AG10803 (cell line): ENCODE data around the gene ABCB11.

Source experiments
- DNase-seq: peaks from one replicate; pipeline ENCODE4 v3.0.0; 2010; ENCODE audit warnings: low read depth
- H3K4me3 ChIP-seq: 2 replicates; pipeline ENCODE4 v1.5.1; 2011; ENCODE audit warnings: mild to moderate bottlenecking, low read length, control low read depth
- TF ChIP-seq, protein P1 (sequence below): conservative IDR thresholded peaks from 2 replicates; pipeline ENCODE4 v1.5.1; 2011; ENCODE audit warnings: mild to moderate bottlenecking, low read length, control low read depth, inconsistent platforms

ABCB11 gene

DNA sequence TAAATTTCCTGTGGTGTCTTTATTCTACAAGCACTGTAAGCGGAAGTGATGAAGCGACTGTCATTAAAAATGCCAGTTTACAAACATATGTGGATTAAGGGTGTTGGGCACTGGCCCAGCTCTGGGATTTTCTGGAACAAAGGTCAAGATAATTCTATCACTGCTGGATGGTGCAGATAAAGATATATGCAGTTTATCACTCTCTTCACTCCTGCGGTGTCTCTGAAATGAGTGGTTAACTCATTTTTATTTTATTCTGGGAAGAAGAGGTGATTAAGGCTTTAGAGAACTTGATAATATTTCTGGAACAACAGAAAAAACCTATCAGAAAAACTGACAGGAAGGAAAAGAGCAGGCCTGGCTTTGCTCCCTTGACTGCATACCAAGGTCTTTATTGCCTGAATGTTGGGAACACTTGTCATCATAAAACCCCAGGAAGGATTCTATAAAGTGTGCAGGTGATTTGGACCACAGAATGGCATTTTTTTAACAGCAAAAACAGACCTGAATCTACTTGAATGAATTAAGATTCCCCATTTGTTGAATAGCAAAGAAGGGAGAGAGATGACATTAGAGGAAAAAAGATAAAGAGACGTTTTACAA is 32.4 kb downstream of the ABCB11 start:
- TF ChIP-seq, protein P1, sequence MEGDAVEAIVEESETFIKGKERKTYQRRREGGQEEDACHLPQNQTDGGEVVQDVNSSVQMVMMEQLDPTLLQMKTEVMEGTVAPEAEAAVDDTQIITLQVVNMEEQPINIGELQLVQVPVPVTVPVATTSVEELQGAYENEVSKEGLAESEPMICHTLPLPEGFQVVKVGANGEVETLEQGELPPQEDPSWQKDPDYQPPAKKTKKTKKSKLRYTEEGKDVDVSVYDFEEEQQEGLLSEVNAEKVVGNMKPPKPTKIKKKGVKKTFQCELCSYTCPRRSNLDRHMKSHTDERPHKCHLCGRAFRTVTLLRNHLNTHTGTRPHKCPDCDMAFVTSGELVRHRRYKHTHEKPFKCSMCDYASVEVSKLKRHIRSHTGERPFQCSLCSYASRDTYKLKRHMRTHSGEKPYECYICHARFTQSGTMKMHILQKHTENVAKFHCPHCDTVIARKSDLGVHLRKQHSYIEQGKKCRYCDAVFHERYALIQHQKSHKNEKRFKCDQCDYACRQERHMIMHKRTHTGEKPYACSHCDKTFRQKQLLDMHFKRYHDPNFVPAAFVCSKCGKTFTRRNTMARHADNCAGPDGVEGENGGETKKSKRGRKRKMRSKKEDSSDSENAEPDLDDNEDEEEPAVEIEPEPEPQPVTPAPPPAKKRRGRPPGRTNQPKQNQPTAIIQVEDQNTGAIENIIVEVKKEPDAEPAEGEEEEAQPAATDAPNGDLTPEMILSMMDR = no peak
- H3K4me3 ChIP-seq = no peak overlapping the region
- no peak for DNase-seq

DNA sequence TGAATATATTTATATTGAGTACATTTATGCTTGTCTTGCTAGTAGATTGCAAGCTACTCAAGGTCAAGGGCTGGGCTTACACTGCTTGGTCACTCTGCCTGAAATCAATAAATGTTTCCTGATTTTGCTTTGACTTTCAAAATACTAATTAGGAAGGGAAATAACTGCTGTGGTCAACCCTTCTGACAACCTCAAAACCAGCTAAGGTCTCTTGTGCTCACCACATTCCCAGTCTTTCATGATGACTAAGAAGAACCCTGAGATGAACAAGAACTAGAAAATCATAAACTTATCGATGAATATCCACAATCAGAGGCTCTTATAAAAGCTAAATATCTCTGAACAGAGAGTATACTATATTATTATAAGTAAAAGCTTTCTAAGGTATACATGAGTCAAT is 33.3 kb downstream of the ABCB11 start:
- no peak for DNase-seq
- TF ChIP-seq, protein P1 = no peak
- H3K4me3 ChIP-seq = no peak overlapping the region

DNA sequence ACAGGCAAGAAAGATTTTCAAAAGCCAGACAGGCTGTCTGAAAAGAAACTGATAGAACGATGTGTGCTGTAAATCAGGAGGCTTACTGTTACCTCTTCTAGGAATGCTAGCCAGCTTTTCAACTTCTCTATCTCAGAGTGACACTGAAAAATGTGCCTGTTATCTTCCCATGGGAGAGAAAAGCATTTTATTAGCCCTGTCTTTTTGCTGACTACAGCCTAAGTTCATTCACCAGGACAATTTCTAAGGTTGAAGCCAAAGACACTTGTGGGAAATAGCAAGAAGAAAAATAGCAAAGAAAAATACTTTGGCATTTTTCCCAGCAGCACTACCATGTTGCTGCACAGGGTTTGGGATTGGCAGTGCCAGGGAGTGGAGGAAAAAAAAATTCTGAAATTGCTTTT is 34.0 kb downstream of the ABCB11 start:
- no peak overlapping the region for H3K4me3 ChIP-seq
- DNase-seq = no peak
- TF ChIP-seq, protein P1 = no peak

DNA sequence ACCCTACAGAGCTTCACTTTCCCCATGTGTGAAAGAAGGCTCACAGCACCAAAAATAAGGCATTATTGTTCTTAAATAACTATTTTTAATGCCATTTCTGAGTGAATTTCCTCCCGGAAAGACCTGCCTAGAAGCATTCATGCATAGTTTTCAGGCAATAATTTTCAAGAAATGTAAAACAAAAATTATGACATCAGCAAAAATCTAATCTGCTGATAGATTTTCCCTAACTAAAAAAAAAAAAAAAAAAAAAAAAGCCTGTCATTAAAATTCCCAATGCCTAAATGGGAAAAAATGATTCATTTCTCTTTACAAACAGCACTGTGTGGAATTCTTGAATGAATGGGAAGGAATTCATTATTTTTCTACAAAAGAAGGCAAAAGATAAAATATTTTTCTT is 35.4 kb downstream of the ABCB11 start:
- DNase-seq = no peak
- TF ChIP-seq, protein P1 = no peak
- H3K4me3 ChIP-seq = no peak overlapping the region

DNA sequence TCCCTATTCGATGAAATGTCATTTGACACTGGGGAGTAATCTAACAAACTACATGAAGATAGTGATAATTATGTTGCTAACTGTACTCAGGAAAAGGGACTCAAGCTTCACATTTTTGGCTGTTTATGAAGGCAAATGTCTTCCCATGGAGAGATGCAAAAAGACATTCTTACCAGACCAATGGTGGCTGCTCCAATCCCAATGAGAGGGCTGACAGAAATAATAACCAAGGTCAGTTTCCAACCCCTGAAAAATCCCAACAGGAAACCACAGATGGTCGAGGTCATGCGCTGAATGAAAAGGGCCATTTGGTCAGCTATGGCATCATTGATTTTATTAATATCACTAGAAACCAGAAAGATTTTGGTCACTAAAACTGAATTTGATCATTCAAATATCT is 37.6 kb downstream of the ABCB11 start:
- TF ChIP-seq, protein P1 = no peak
- no peak for DNase-seq
- H3K4me3 ChIP-seq = no peak overlapping the region

DNA sequence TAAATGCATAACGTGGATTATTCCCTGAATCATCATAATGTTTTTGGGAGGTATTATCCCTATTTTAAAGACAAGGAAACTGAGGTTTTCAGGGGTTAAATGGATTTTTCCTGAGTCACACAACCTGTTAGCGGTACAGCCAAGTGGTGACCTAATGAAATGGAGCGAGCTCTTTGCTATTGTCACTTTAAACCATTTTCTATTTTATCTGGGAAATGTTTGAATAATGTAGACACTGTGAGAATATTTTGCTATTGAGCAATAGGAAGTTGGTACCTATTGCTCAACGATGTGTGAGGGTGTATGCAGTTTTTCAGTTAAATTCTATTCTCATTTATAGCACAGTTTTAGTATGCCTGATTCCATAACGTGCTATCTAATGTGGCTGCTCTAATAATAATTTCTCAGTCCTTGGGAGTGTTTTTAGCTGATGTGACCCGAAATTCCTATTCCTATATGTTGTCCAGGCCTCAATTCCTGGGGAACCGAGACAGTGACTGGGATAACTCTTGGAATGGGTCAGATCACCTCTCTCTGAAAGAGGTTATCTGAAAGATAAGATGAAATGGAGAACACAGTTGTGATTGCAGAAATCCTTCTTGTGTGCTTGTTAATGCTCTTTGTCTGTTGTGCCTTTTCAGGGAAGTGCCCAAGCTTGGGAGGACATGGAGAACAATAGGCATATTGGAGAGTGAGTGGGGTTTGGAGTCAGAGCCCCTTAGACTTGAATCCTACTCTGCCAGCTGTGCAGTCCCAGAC is 38.4 kb downstream of the ABCB11 start:
- H3K4me3 ChIP-seq = no peak overlapping the region
- TF ChIP-seq, protein P1 = no peak
- peak; percentile 1 for DNase-seq

DNA sequence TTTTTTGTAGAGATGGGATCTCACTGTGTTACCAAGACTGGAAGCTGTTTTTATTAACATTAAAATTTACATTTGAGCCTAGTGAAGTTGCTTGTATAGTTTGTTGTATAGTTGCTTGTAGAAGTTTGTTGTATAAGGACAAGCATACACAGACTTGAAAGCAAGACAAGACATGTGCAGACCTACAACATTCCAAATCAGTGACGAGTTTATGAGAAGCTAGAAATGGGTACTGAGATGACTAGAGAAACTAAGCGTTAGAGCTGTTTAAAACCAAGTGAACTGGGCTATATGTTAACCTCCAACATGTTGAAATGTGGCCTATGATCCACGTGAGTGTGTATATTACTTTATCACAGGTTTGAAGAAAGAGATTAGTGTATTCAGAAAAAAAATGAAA is 39.1 kb downstream of the ABCB11 start:
- no peak overlapping the region for H3K4me3 ChIP-seq
- TF ChIP-seq, protein P1 = no peak
- peak; percentile 4 for DNase-seq
